HG02798 (cell line): ENCODE results near the gene EPHA3.

Source experiments
- ATAC-seq: cut with Tn5 transposase; IDR thresholded peaks from one replicate; pipeline ENCODE4 v1.9.1; 2021; ENCODE audit warnings: mild to moderate bottlenecking; ENCODE audit not compliant: unreplicated experiment, poor library complexity

Gene EPHA3

GRCh38 chr3:89278302-89279025, 171.0 kb downstream of the EPHA3 start:
- no peak for ATAC-seq

DNA sequence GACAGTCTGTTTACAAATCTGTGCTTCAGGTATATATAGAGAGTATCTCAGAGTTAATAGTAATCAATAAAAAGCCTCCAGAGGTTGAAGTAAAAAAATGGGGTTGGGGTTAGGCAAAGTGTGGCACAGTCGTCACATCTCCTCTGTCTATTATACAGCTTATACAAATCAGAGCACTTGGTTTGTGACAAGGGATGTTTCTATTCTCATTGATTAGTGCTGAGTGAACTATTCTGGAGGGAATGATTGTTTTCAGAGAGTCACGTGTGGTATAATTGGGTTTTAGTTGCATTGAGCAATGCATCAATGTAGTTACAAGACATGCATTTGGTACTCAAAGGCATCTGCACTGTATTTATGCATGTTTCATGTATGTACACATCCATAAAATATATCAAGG, 172.9 kb downstream of the EPHA3 start:
- ATAC-seq, result no peak

GRCh38 chr3:89280822-89281365, 173.5 kb downstream of the EPHA3 start:
- no peak for ATAC-seq

GRCh38 chr3:89287902-89288508, 180.6 kb downstream of the EPHA3 start:
- no peak for ATAC-seq

DNA sequence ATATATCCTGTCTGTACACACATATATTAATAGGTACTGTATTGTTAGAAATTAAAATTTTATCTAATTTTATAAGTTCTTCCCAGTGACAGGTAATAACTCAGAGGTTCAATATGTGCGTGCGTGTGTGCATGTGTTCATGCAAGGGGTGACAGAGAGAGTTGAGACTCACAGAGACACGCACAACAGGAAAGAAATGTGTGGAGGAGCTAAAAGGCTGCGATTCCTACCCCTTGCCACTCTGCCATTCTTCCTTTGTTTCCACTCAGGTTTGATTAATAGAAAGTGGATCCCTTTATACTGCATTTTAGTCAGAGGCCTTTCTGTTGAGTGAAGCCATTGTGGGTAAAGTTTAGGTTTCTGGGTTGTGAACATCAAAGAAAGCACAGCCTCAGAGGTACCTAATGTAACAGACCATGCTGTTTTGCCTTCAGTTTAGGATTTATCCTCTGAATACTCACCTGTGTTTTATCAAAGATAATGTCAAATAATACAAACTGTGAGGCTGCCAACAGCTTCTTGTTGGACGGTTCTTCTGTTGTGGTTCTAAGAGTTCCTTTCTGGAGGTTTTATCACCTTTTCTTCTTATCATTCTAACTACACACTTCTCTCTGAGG, 182.3 kb downstream of the EPHA3 start:
- no peak for ATAC-seq

GRCh38 chr3:89297199-89297598, 189.8 kb downstream of the EPHA3 start:
- ATAC-seq, result no peak

DNA sequence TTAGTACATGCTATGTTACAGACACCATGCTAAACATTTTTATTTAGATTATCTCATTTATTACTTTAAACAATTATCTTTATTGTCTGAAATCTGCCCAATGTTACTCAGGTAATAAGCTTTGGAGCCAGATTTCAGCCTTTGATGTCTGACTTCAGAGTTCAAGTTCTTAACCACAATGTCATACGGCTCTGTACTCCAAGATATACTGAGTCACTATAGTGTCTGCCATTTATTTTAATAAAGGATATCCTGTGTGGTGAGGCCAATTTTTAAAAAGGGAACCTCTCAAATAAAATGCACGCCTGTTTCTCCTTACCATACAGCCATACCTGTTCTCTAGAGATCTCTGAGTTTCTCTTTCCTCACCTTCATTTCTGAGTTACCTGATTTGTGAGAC, 193.1 kb downstream of the EPHA3 start:
- ATAC-seq, result no peak

GRCh38 chr3:89300981-89301380, 193.6 kb downstream of the EPHA3 start:
- no peak for ATAC-seq

- ATAC-seq, result no peak
These were observed 196.3 kb downstream of the EPHA3 start for GRCh38 chr3:89303701-89304100.

- ATAC-seq, result no peak
These were observed 199.1 kb downstream of the EPHA3 start for GRCh38 chr3:89306540-89306939.

GRCh38 chr3:89311581-89311980, 204.2 kb downstream of the EPHA3 start:
- no peak for ATAC-seq

GRCh38 chr3:89312141-89312540, 204.7 kb downstream of the EPHA3 start:
- ATAC-seq, result no peak

GRCh38 chr3:89314454-89315098, 207.2 kb downstream of the EPHA3 start:
- no peak for ATAC-seq

GRCh38 chr3:89315750-89316470, 208.5 kb downstream of the EPHA3 start:
- no peak for ATAC-seq

- ATAC-seq, result no peak
These were observed 212.8 kb downstream of the EPHA3 start for GRCh38 chr3:89320186-89320585.

- no peak for ATAC-seq
These were observed 219.6 kb downstream of the EPHA3 start for GRCh38 chr3:89326997-89327396.

- no peak for ATAC-seq
These were observed 225.0 kb downstream of the EPHA3 start for GRCh38 chr3:89332386-89332785.

DNA sequence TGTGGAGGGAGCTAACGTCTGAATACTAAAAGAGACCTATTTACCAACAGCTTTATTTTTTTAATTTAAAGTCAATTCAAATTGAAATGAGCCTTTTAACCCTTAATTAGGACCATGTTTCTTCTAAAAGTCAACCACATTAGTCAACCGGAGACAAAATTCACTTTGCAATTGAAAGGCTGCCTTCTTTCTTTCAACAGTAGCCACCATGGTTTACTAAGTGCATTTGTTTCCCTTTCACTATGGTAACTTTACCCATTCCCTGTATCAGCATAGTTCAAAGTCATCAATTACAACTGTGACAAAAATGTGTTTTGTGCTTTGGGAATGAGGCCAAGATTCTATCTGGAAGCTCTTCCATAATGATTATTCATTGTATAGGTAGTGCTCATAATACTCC, 225.4 kb downstream of the EPHA3 start:
- no peak for ATAC-seq

DNA sequence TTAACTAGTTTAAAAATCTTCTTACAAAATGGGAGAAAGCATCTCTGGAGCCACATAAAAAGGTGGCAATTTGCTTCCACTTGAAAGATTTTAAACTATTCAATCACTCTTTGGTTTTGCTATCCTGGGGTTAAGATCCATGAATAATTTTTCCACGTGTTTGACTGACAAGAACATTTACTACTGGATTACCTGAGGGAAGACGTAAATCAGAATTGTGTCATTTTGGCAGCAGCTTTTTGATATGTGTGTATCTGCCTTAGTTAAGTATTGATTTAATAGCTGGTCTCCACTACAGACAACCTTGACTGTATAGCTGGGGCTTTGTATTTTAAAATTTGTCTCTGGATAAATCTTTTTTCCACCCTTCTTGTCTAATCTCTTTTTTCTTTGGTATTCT, 228.3 kb downstream of the EPHA3 start:
- ATAC-seq, result no peak

DNA sequence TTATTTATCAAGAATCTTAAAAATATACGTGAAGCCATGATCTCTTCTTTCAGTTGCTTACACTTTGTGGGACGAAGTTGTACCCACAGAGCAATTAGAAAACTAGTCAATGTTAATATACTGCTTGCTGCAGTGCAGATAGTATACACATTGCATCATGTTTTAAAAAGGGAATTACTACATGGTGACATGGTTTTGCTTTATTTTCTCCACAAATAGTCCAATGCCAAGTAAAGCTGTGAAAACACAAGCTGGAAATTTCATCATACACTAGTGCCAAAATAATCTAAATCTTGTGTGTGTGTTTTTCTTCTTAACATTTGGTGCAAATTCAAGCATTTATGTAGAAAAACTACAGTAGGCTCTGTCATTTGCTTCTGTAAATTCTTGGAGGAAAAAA, 233.0 kb downstream of the EPHA3 start:
- ATAC-seq, result no peak
